HG02623 (cell line): ENCODE data around the gene ABLIM1.
A peak's percentile ranks its signal among the peaks of the same experiment; 100 is the strongest.

Experiments
- ATAC-seq: cut with Tn5 transposase; IDR thresholded peaks from one replicate; pipeline ENCODE4 v1.9.1; 2021; ENCODE audit warnings: moderate library complexity; ENCODE audit not compliant: unreplicated experiment

ABLIM1 gene

GRCh38 chr10:114648368-114648767 is 9.7 kb downstream of the ABLIM1 start:
- ATAC-seq, result no peak

GRCh38 chr10:114647545-114648138 is 10.4 kb downstream of the ABLIM1 start:
- no peak for ATAC-seq

- ATAC-seq, result no peak
Measured at GRCh38 chr10:114646426-114646825, 11.6 kb downstream of the ABLIM1 start.

GRCh38 chr10:114645706-114646105 is 12.4 kb downstream of the ABLIM1 start:
- ATAC-seq, result no peak

- ATAC-seq, result no peak
Measured at GRCh38 chr10:114643158-114643557, 14.9 kb downstream of the ABLIM1 start.

- no peak for ATAC-seq
Measured at GRCh38 chr10:114642729-114643128, 15.3 kb downstream of the ABLIM1 start.

- ATAC-seq, result no peak
Measured at GRCh38 chr10:114638821-114639625, 19.1 kb downstream of the ABLIM1 start.

GRCh38 chr10:114635797-114636550 is 22.1 kb downstream of the ABLIM1 start:
- no peak for ATAC-seq

GRCh38 chr10:114635101-114635500 is 23.0 kb downstream of the ABLIM1 start:
- ATAC-seq, result no peak

- ATAC-seq, result no peak
Measured at GRCh38 chr10:114634609-114634979, 23.5 kb downstream of the ABLIM1 start.

- no peak for ATAC-seq
Measured at GRCh38 chr10:114632869-114633715, 25.0 kb downstream of the ABLIM1 start.

- peak; percentile 78 for ATAC-seq
Measured at GRCh38 chr10:114631666-114632417, 26.2 kb downstream of the ABLIM1 start.

GRCh38 chr10:114631090-114631665 is 26.9 kb downstream of the ABLIM1 start:
- no peak for ATAC-seq

GRCh38 chr10:114629824-114630730 is 28.0 kb downstream of the ABLIM1 start:
- no peak for ATAC-seq

- no peak for ATAC-seq
Measured at GRCh38 chr10:114629083-114629823, 28.8 kb downstream of the ABLIM1 start.

- ATAC-seq, result no peak
Measured at GRCh38 chr10:114628106-114628505, 30.0 kb downstream of the ABLIM1 start.

GRCh38 chr10:114626841-114627240 is 31.2 kb downstream of the ABLIM1 start:
- ATAC-seq, result no peak
